Caco-2 (cell line): Measurements from ENCODE around the gene PON1. TPM values are rescaled to one million over a fixed set of nuclear protein-coding genes. Genes with fewer than 3 reads are reported as not detected.

ENCODE experiments used
- BruUV-seq: library from RNA; stranded (reverse); fragments of 400-500 nt; replicated peaks from 2 replicates; lab custom pipeline; 2021; lab: Mats Ljungman, UMichigan
- CTCF ChIA-PET: fragments of 300-600 bp; sonication (Branson Sonifier 250); formaldehyde crosslinking; loops from one replicate; lab custom pipeline; 2022; ENCODE audit warnings: antibody characterized with exemption; lab: Charles Lee
- POLR2A ChIA-PET: fragments of 300-600 bp; sonication (Branson Sonifier 250); formaldehyde crosslinking; loops from one replicate; lab custom pipeline; 2022; ENCODE audit warnings: antibody characterized with exemption; lab: Charles Lee
- DNase-seq, 2 experiments: peaks; one replicate each; pipeline versions ENCODE4 v3.0.0 to v3.0.0-alpha.2; 2020 to 2022
- H3K27me3 ChIP-seq: replicated peaks from 2 replicates; pipeline ENCODE4 v1.6.0; 2011; ENCODE audit warnings: low read length; ENCODE audit not compliant: control insufficient read depth, insufficient read depth
- H3K36me3 ChIP-seq: 2 replicates; pipeline ENCODE4 v1.5.1; 2011; ENCODE audit warnings: low read length; ENCODE audit not compliant: control insufficient read depth, insufficient read depth
- H3K4me1 ChIP-seq: fragments of 250-450 bp; sonication (Bioruptor Pico); 2 replicates; pipeline ENCODE4 v1.5.1; 2020; ENCODE audit warnings: mild to moderate bottlenecking
- H3K4me3 ChIP-seq: 2 replicates; pipeline ENCODE4 v1.5.1; 2011; ENCODE audit warnings: low read depth, mild to moderate bottlenecking, control low read depth, low read length
- H3K9me3 ChIP-seq: fragments of 250-450 bp; sonication (Bioruptor Pico); 2 replicates; pipeline ENCODE4 v1.5.1; 2020; ENCODE audit warnings: mild to moderate bottlenecking, moderate library complexity
- H3K27ac Mint-ChIP-seq: one replicate; pipeline ENCODE4 v1.8.0; 2022; ENCODE audit warnings: mixed read lengths; ENCODE audit not compliant: unreplicated experiment
- H3K27me3 Mint-ChIP-seq: one replicate; pipeline ENCODE4 v1.8.0; 2022; ENCODE audit warnings: mixed read lengths; ENCODE audit not compliant: insufficient read depth, unreplicated experiment
- H3K36me3 Mint-ChIP-seq: one replicate; pipeline ENCODE4 v1.8.0; 2022; ENCODE audit warnings: mild to moderate bottlenecking, mixed read lengths; ENCODE audit not compliant: insufficient read depth, unreplicated experiment
- H3K4me1 Mint-ChIP-seq: one replicate; pipeline ENCODE4 v1.8.0; 2022; ENCODE audit warnings: low read depth, mixed read lengths; ENCODE audit not compliant: unreplicated experiment
- H3K4me3 Mint-ChIP-seq: one replicate; pipeline ENCODE4 v1.8.0; 2022; ENCODE audit warnings: mild to moderate bottlenecking, moderate library complexity, mixed read lengths; ENCODE audit not compliant: unreplicated experiment
- H3K9me3 Mint-ChIP-seq: one replicate; pipeline ENCODE4 v1.8.0; 2022; ENCODE audit warnings: mixed read lengths; ENCODE audit not compliant: unreplicated experiment
- intact Hi-C: fragments of 100-400 bp; cut with micrococcal nuclease; formaldehyde crosslinking; loops from one replicate; pipeline ENCODE4 v1.10.0; 2022; ENCODE audit not compliant: unreplicated experiment
- total RNA-seq: library from RNA; stranded (reverse); gene quantifications from 2 replicates; pipeline ENCODE4 v1.2.3, GENCODE V29; 2022
- TF ChIP-seq, protein P1 (sequence below), 2 experiments: fragments of 200-600 bp in 1 of 2; IDR thresholded peaks; 1 replicate in 1 of 2; 2 replicates in 1 of 2; pipeline versions ENCODE4 v1.5.1 to v1.8.0; 2011 to 2022; ENCODE audit warnings: antibody characterized with exemption in 1 of 2, control low read depth in 1 of 2, inconsistent platforms in 1 of 2, low read depth in 1 of 2, low read length in 1 of 2, mild to moderate bottlenecking in 1 of 2, moderate library complexity in 1 of 2; ENCODE audit not compliant: insufficient read depth in 1 of 2, severe bottlenecking in 1 of 2, unreplicated experiment in 1 of 2

The PON1 gene
- total RNA-seq, 1 experiment from 2014 or later: not detected

DNA sequence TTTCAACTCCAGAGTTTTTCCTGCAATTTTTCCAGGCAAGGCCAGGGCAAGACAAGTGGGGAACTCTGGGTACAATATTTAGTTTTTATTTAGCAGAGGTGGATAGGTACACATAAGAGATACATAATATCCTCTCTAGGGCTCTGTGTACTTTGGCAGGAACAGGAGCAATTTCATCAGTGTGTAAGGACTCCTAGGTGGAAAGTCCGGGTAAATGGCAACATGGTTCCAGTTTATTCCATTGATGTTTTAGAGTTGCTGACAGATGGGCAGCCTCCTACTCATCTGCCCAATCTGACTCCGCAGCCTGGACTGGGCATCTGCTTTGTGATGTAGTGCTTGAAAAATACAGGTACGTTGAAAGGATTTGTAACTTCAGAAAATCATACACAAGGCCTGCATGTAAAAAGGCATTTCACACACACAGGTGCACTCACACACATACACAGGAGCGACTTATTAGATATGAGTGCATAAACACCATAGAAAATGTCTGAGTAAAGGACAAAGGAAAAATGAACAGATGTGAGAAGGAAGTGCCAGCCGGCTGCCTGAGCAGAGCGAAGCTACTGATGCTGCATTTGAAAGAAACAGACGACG lies 5.7 kb downstream of the PON1 start:
- H3K9me3 Mint-ChIP-seq: no peaks in the 10 kb centered on the region
- Histone ChIP-seq H3K4me1 (peaks cover 9% of the 10 kb centered on the region), H3K9me3 (no peaks in the 10 kb centered on the region), H3K4me3 (no peak overlapping the region), H3K27me3 (no peaks in the 10 kb centered on the region), H3K36me3 (no peaks in the 10 kb centered on the region)
- peaks cover 6% of the 10 kb centered on the region for H3K27me3 Mint-ChIP-seq
- H3K4me1 Mint-ChIP-seq: no peaks in the 10 kb centered on the region
- H3K4me3 Mint-ChIP-seq: no peak overlapping the region
- ChIA-PET POLR2A (no interaction called here), CTCF (no interaction called here)
- no peak for DNase-seq
- no TSS peak for BruUV-seq
- H3K36me3 Mint-ChIP-seq: no peaks in the 10 kb centered on the region
- TF ChIP-seq, protein P1, sequence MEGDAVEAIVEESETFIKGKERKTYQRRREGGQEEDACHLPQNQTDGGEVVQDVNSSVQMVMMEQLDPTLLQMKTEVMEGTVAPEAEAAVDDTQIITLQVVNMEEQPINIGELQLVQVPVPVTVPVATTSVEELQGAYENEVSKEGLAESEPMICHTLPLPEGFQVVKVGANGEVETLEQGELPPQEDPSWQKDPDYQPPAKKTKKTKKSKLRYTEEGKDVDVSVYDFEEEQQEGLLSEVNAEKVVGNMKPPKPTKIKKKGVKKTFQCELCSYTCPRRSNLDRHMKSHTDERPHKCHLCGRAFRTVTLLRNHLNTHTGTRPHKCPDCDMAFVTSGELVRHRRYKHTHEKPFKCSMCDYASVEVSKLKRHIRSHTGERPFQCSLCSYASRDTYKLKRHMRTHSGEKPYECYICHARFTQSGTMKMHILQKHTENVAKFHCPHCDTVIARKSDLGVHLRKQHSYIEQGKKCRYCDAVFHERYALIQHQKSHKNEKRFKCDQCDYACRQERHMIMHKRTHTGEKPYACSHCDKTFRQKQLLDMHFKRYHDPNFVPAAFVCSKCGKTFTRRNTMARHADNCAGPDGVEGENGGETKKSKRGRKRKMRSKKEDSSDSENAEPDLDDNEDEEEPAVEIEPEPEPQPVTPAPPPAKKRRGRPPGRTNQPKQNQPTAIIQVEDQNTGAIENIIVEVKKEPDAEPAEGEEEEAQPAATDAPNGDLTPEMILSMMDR (IDR thresholded peaks at IDR 0.05; ENCODE audit: insufficient read depth in 1 of 2, low read depth in 1 of 2, low read length in 1 of 2, severe bottlenecking in 1 of 2, unreplicated experiment in 1 of 2): no peak
- no peak overlapping the region for H3K27ac Mint-ChIP-seq
- intact Hi-C loops: no loop called here

DNA sequence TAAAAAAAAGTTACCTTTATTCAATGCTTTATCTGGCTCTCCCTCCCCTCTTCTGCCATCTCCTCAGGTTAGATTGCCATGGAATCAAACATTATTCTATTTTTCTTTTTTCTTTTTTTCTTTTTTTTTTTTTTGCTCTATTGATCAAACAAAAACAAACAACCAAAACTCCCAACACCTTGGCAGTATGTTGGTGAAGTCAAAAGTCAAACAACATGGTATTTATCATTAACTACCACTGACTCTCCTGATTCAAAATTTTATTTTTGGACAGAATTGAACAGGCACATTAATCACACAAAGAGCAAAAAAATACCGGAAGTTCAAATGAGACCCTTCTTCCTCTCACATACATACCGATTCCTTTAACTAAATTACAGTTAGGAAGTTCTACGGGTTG lies 6.4 kb downstream of the PON1 start:
- Mint-ChIP-seq H3K4me3 (no peak overlapping the region), H3K4me1 (no peaks in the 10 kb centered on the region), H3K36me3 (no peaks in the 10 kb centered on the region), H3K9me3 (no peaks in the 10 kb centered on the region), H3K27me3 (peaks cover 8% of the 10 kb centered on the region), H3K27ac (no peak overlapping the region)
- TF ChIP-seq, protein P1 (IDR thresholded peaks at IDR 0.05; ENCODE audit: insufficient read depth in 1 of 2, low read depth in 1 of 2, low read length in 1 of 2, severe bottlenecking in 1 of 2, unreplicated experiment in 1 of 2): no peak
- intact Hi-C loops: no loop called here
- no peaks in the 10 kb centered on the region for H3K27me3 ChIP-seq
- no peaks in the 10 kb centered on the region for H3K9me3 ChIP-seq
- no peaks in the 10 kb centered on the region for H3K36me3 ChIP-seq
- ChIA-PET POLR2A (no interaction called here), CTCF (no interaction called here)
- H3K4me3 ChIP-seq: no peak overlapping the region
- no TSS peak for BruUV-seq
- peaks cover 2% of the 10 kb centered on the region; the same call in 1 of the 2 replicates for H3K4me1 ChIP-seq
- DNase-seq: no peak

DNA sequence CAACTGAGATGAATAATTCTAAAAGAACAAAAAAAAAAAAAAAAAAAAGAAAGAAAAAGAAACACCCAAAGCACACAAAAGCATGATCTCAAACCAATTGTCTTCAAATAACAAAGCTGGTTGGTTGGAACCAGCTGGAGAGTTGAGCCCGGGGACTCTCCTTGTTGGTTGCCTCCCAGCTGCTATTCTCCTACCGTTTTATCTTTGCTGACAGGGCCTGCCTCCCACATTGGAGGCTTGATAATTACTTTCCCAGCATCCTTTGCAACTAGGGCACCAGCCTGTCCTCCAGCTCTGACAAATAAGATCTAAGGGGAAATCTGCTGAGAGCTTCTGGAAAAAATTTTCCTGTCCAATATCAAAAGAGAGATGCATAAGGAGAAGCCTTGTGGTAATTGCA lies 6.8 kb downstream of the PON1 start:
- Mint-ChIP-seq H3K27me3 (peaks cover 8% of the 10 kb centered on the region), H3K27ac (no peak overlapping the region), H3K36me3 (no peaks in the 10 kb centered on the region), H3K4me1 (no peaks in the 10 kb centered on the region), H3K4me3 (no peak overlapping the region), H3K9me3 (no peaks in the 10 kb centered on the region)
- no peaks in the 10 kb centered on the region for H3K36me3 ChIP-seq
- H3K27me3 ChIP-seq: no peaks in the 10 kb centered on the region
- DNase-seq: no peak
- ChIA-PET POLR2A (no interaction called here), CTCF (no interaction called here)
- intact Hi-C loops: no loop called here
- no peaks in the 10 kb centered on the region for H3K9me3 ChIP-seq
- H3K4me1 ChIP-seq: no peaks in the 10 kb centered on the region
- TF ChIP-seq, protein P1 (IDR thresholded peaks at IDR 0.05; ENCODE audit: insufficient read depth in 1 of 2, low read depth in 1 of 2, low read length in 1 of 2, severe bottlenecking in 1 of 2, unreplicated experiment in 1 of 2): no peak
- no peak overlapping the region for H3K4me3 ChIP-seq
- no TSS peak for BruUV-seq
